Measurements from ENCODE around the gene ACTA1. TPM values are rescaled to one million over a fixed set of nuclear protein-coding genes. Genes with fewer than 3 reads are reported as not detected.

ACTA1 gene
- total and polyA plus RNA-seq, 2 of the 13 experiments (the other 11 are each of a cell fraction or from before 2014, with no cell fraction given) = 1.4 to 5.2 TPM

GRCh38 chr1:229406798-229407197, 27.1 kb downstream of the ACTA1 start (continued):
- no peak for TF ChIP-seq CERS6 (CRISPR knock-in tag; IDR thresholded peaks at IDR 0.05)
- TF ChIP-seq NFE2L1 (CRISPR knock-in tag; IDR thresholded peaks at IDR 0.05; ENCODE audit: borderline replicate concordance) = no peak
- no peak for TF ChIP-seq ZSCAN25 (CRISPR knock-in tag; IDR thresholded peaks at IDR 0.05)
- TF ChIP-seq KAT2B (IDR thresholded peaks at IDR 0.05; ENCODE audit: borderline replicate concordance, low read depth, low read length) = no peak
- TF ChIP-seq RFX1 (IDR thresholded peaks at IDR 0.05) = no peak
- no peak for TF ChIP-seq ZNF598 (CRISPR knock-in tag; IDR thresholded peaks at IDR 0.05; ENCODE audit: borderline replicate concordance)
- no peak for TF ChIP-seq SNAI1 (CRISPR knock-in tag; IDR thresholded peaks at IDR 0.05; ENCODE audit: borderline replicate concordance)
- no peak for TF ChIP-seq ZNF574 (CRISPR knock-in tag; IDR thresholded peaks at IDR 0.05)
- TF ChIP-seq FOXP1 (IDR thresholded peaks at IDR 0.05) = no peak
- 0 out of 2 replicates have a peak, but pooled peaks have one; percentile 30 for TF ChIP-seq FOXP1 (CRISPR knock-in tag; IDR thresholded peaks at IDR 0.05)
- no peak for TF ChIP-seq MYPOP (CRISPR knock-in tag; IDR thresholded peaks at IDR 0.05)
- TF ChIP-seq ZNF264 (CRISPR knock-in tag; IDR thresholded peaks at IDR 0.05) = no peak
- peak; percentile 31; the same call in 1 of the 2 replicates for TF ChIP-seq SP4 (CRISPR knock-in tag; IDR thresholded peaks at IDR 0.05)
- TF ChIP-seq ZHX2 (IDR thresholded peaks at IDR 0.05; ENCODE audit: low read depth) = no peak
- TF ChIP-seq ZHX2 (CRISPR knock-in tag; IDR thresholded peaks at IDR 0.05; ENCODE audit: borderline replicate concordance) = no peak
- no peak for TF ChIP-seq BCL3 (CRISPR knock-in tag; IDR thresholded peaks at IDR 0.05)
- no peak for TF ChIP-seq ZC3H4 (CRISPR knock-in tag; IDR thresholded peaks at IDR 0.05; ENCODE audit: borderline replicate concordance)
- no peak for TF ChIP-seq AHR (CRISPR knock-in tag; IDR thresholded peaks at IDR 0.05)
- TF ChIP-seq ZNF678 (CRISPR knock-in tag; IDR thresholded peaks at IDR 0.05) = no peak
- TF ChIP-seq ZNF292 (CRISPR knock-in tag; IDR thresholded peaks at IDR 0.05; ENCODE audit: borderline replicate concordance, low read depth) = no peak
